Activated naive CD4-positive, alpha-beta T cell (primary cell): ENCODE measurements around the gene FGFR1OP2.
"Not testable (repeated sequence)": the region's sequence is repeated elsewhere in the genome, so short reads cannot be mapped to it uniquely, and the experiment has no call there.

Experiments used
- DNase-seq, 4 experiments: peaks; one replicate each; lab custom pipeline; 2025; lab: John Stamatoyannopoulos, UW

Gene FGFR1OP2

GRCh38 chr12:26937863-26938700 lies at the start of gene FGFR1OP2, which contains the start of gene INTS13:
Gene FGFR1OP2, plus strand, starts transcription at chr12:26938470. Its CDS starts 15,689 bp downstream, at chr12:26954159.
Gene INTS13, minus strand, starts transcription at chr12:26937981. Its CDS starts 1,178 bp downstream, at chr12:26936803.
- DNase-seq: peak; percentile 75 to 89 (median 84)

GRCh38 chr12:26890784-26891183 lies 47.5 kb upstream of the FGFR1OP2 start:
- no peak for DNase-seq

GRCh38 chr12:26891704-26892103 lies 46.6 kb upstream of the FGFR1OP2 start:
- DNase-seq: no peak

GRCh38 chr12:26895672-26896071 lies 42.6 kb upstream of the FGFR1OP2 start:
- no peak for DNase-seq

- DNase-seq: no peak
Observed at GRCh38 chr12:26896913-26897312, 41.4 kb upstream of the FGFR1OP2 start.

GRCh38 chr12:26903396-26903795 lies 34.9 kb upstream of the FGFR1OP2 start:
- not testable (repeated sequence) for DNase-seq

- DNase-seq: no peak
Observed at GRCh38 chr12:26906024-26906423, 32.2 kb upstream of the FGFR1OP2 start.

GRCh38 chr12:26906704-26907103 lies 31.6 kb upstream of the FGFR1OP2 start:
- DNase-seq: no peak

- no peak for DNase-seq
Observed at GRCh38 chr12:26918321-26919215, 19.7 kb upstream of the FGFR1OP2 start.

- DNase-seq: no peak
Observed at GRCh38 chr12:26919216-26919555, 19.1 kb upstream of the FGFR1OP2 start.

GRCh38 chr12:26921886-26922285 lies 16.4 kb upstream of the FGFR1OP2 start:
- no peak for DNase-seq

GRCh38 chr12:26928661-26929060 lies 9.6 kb upstream of the FGFR1OP2 start:
- DNase-seq: no peak

GRCh38 chr12:26929590-26929989 lies 8.7 kb upstream of the FGFR1OP2 start:
- no peak for DNase-seq

- DNase-seq: no peak
Observed at GRCh38 chr12:26935636-26936378, 2.5 kb upstream of the FGFR1OP2 start.

GRCh38 chr12:26936559-26937442 lies 1.5 kb upstream of the FGFR1OP2 start:
- DNase-seq: no peak

GRCh38 chr12:26937443-26937862 lies 817 bp upstream of the FGFR1OP2 start:
- no peak for DNase-seq

- peak in 1 of 4 experiments; percentile 35 for DNase-seq
Observed at GRCh38 chr12:26938701-26939062, 412 bp downstream of the FGFR1OP2 start.

GRCh38 chr12:26939192-26939832 lies 1.0 kb downstream of the FGFR1OP2 start:
- no peak for DNase-seq

- DNase-seq: no peak
Observed at GRCh38 chr12:26939953-26940352, 1.7 kb downstream of the FGFR1OP2 start.

GRCh38 chr12:26940516-26941214 lies 2.4 kb downstream of the FGFR1OP2 start:
- DNase-seq: no peak
